Astrocyte (in vitro differentiated cells and primary cell): ENCODE measurements around the gene VPREB3.

Experiments
- CTCF ChIP-seq: IDR thresholded peaks from 2 replicates; pipeline ENCODE4 v1.5.1; 2011; ENCODE audit warnings: low read depth, mild to moderate bottlenecking, inconsistent platforms, low read length, moderate library complexity; ENCODE audit not compliant: insufficient read depth
- EZH2 ChIP-seq: IDR thresholded peaks from 2 replicates; pipeline ENCODE4 v1.6.1; 2012; ENCODE audit warnings: mild to moderate bottlenecking, low read length, inconsistent platforms; ENCODE audit not compliant: insufficient read depth

- TF ChIP-seq CTCF = no peak
- TF ChIP-seq EZH2 = no peak
These were observed 840 bp downstream of the VPREB3 start for GRCh38 chr22:23753385-23753784.
